Esophagus squamous epithelium (tissue), 4 donors: ENCODE results near the gene PPARG.

ENCODE experiments used
- POLR2A ChIP-seq, 4 donors: fragments of 450-650 bp; IDR thresholded peaks; one replicate each; pipeline ENCODE4 v1.6.1; 2017; ENCODE audit warnings: antibody characterized with exemption in 4 of 4, mild to moderate bottlenecking in 4 of 4, moderate library complexity in 3 of 4
- TF ChIP-seq, protein P1 (sequence below), 6 experiments: fragments of 450-650 bp in 4 of 6; fragments of 200-600 bp in 2 of 6; sonication (generic) in 2 of 6; IDR thresholded peaks; one replicate each; pipeline ENCODE4 v1.5.1; 2016 to 2019; ENCODE audit warnings: antibody characterized with exemption in 6 of 6, mild to moderate bottlenecking in 4 of 6, moderate library complexity in 4 of 6

DNA sequence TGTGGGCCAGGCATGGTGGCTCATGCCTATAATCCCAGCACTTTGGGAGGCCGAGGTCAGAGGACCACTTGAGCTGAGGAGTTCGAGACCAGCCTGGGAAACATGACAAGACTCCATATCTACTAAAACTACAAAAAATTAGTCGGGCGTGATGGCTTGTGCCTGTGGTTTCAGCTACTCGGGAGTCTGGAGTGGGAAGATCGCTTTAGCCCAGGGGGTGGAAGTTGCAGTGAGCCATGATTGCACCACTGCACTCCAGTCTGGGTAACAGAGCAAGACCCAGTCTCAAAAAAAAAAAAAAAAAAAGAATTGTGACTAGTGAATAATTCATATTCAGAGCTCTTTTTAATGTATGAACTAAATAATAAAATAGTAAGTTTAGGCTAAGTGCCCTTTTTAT is 107.6 kb downstream of the PPARG start:
- no peak for TF ChIP-seq POLR2A (IDR thresholded peaks at IDR 0.05)
- TF ChIP-seq, protein P1, sequence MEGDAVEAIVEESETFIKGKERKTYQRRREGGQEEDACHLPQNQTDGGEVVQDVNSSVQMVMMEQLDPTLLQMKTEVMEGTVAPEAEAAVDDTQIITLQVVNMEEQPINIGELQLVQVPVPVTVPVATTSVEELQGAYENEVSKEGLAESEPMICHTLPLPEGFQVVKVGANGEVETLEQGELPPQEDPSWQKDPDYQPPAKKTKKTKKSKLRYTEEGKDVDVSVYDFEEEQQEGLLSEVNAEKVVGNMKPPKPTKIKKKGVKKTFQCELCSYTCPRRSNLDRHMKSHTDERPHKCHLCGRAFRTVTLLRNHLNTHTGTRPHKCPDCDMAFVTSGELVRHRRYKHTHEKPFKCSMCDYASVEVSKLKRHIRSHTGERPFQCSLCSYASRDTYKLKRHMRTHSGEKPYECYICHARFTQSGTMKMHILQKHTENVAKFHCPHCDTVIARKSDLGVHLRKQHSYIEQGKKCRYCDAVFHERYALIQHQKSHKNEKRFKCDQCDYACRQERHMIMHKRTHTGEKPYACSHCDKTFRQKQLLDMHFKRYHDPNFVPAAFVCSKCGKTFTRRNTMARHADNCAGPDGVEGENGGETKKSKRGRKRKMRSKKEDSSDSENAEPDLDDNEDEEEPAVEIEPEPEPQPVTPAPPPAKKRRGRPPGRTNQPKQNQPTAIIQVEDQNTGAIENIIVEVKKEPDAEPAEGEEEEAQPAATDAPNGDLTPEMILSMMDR (IDR thresholded peaks at IDR 0.05): no peak
